Stimulated activated effector memory CD8-positive, alpha-beta T cell treated with anti-CD3 and anti-CD28 coated beads, Interleukin-12 subunit alpha, Interleukin-12 subunit beta, amount 100 ng/mL, for 72 hours (primary cell): ENCODE results near the gene FAM234A.
"Not testable (repeated sequence)": the region's sequence is repeated elsewhere in the genome, so short reads cannot be mapped to it uniquely, and the experiment has no call there.

ENCODE experiments used
- ATAC-seq: fragments of 150-1000 bp; cut with Tn5 transposase; 2 replicates; pipeline ENCODE4 v1.10.0; 2021
- DNase-seq, 2 donors: peaks; one replicate each; pipeline ENCODE4 v3.0.0; 2021 to 2022; ENCODE audit warnings: low spot score in 2 of 2
- H3K27ac Mint-ChIP-seq: one replicate; pipeline ENCODE4 v1.8.0; 2022; ENCODE audit warnings: mild to moderate bottlenecking, mixed read lengths
- H3K36me3 Mint-ChIP-seq: one replicate; pipeline ENCODE4 v1.8.0; 2022; ENCODE audit warnings: mild to moderate bottlenecking, mixed read lengths
- H3K4me1 Mint-ChIP-seq: one replicate; pipeline ENCODE4 v1.8.0; 2022; ENCODE audit warnings: mixed read lengths
- H3K4me3 Mint-ChIP-seq: one replicate; pipeline ENCODE4 v1.8.0; 2022; ENCODE audit warnings: mild to moderate bottlenecking, mixed read lengths
- H3K9me3 Mint-ChIP-seq: one replicate; pipeline ENCODE4 v1.8.0; 2022; ENCODE audit warnings: mixed read lengths

The FAM234A gene

DNA sequence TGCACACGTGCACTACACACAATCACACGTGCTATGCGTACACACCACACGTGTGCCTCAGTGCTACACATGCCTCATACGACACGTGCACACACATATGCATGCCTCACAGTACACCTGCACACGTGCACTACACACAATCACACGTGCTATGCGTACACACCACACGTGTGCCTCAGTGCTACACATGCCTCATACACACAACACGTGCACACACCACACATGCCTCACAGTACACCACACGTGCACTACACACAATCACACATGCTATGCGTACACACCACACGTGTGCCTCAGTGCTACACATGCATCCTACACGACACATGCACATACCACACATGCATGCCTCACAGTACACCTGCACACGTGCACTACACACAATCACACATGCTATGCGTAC lies 32.9 kb downstream of the FAM234A start:
- H3K36me3 Mint-ChIP-seq, DNase-seq, H3K9me3 Mint-ChIP-seq, ATAC-seq, H3K4me3 Mint-ChIP-seq, H3K27ac Mint-ChIP-seq: not testable (repeated sequence)
- H3K4me1 Mint-ChIP-seq = peaks cover 12% of the 10 kb centered on the region

- H3K36me3 Mint-ChIP-seq = no peaks in the 10 kb centered on the region
- DNase-seq (no peak), ATAC-seq (no peak)
- H3K4me1 Mint-ChIP-seq = peaks cover 12% of the 10 kb centered on the region
- H3K27ac Mint-ChIP-seq = no peak overlapping the region
- H3K9me3 Mint-ChIP-seq = no peaks in the 10 kb centered on the region
- H3K4me3 Mint-ChIP-seq = no peak overlapping the region
Observed at GRCh38 chr16:268141-269053, 33.8 kb downstream of the FAM234A start.

GRCh38 chr16:269061-269796 lies 34.6 kb downstream of the FAM234A start:
- H3K4me3 Mint-ChIP-seq = no peak overlapping the region
- ATAC-seq = no peak
- peaks cover 12% of the 10 kb centered on the region for H3K4me1 Mint-ChIP-seq

GRCh38 chr16:270381-271255 lies 36.0 kb downstream of the FAM234A start:
- ATAC-seq (no peak), DNase-seq (no peak)
- peaks cover 11% of the 10 kb centered on the region for H3K4me1 Mint-ChIP-seq
- no peak overlapping the region for H3K27ac Mint-ChIP-seq
- no peak overlapping the region for H3K4me3 Mint-ChIP-seq
- no peaks in the 10 kb centered on the region for H3K36me3 Mint-ChIP-seq
- no peaks in the 10 kb centered on the region for H3K9me3 Mint-ChIP-seq

More at GRCh38 chr16:269061-269796, 34.6 kb downstream of the FAM234A start:
- no peak for DNase-seq
- H3K36me3 Mint-ChIP-seq = no peaks in the 10 kb centered on the region
- H3K9me3 Mint-ChIP-seq = no peaks in the 10 kb centered on the region
- no peak overlapping the region for H3K27ac Mint-ChIP-seq

DNA sequence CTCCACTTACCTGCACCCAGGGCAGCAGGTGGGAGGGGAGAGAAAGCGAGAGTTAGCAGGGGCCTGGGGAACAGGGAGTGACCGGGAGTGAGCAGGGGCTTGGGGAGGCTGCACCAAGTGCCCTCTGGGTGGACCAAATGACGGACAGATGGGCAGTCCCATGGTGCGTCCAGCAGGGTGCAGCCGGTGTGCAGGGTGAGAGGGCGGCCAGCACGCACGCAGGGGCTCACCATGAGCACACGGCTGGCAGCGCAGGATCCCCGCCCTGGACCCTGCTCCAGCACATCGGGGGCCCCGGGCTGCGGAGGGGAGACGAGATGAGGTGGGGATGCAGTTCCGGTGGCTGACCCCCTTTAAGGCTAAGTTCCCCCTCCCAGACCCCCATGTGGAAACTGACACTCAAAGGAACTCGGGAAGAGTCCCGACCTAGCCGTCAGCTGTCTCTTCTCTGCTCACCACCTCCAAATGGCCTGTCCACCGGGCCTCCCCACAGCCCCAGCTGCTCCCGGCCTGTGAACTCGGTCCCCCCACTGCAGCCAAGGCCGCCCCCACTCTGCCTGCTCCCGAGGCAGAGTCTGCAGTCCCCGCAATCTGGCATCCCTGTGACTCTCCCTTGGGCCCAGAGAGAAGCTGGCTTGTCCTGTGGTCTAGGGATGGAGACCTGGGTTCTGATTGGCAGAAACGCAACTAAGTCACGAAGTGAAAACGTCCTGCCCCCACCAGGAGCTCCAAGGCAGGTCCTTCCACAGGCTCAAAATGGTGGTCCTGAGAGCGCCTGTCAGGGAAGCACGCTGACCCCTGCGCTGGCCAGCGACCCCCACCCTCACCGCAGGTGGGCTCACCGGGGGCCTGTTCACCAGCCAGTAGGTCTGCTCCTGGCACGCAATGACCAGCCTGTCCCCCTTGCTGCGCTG lies 38.3 kb downstream of the FAM234A start:
- H3K36me3 Mint-ChIP-seq = no peaks in the 10 kb centered on the region
- ATAC-seq (no peak), DNase-seq (no peak)
- H3K4me3 Mint-ChIP-seq = no peak overlapping the region
- H3K4me1 Mint-ChIP-seq = peaks cover 5% of the 10 kb centered on the region
- H3K27ac Mint-ChIP-seq = no peak overlapping the region
- no peaks in the 10 kb centered on the region for H3K9me3 Mint-ChIP-seq

GRCh38 chr16:273547-274421 lies 39.2 kb downstream of the FAM234A start:
- peaks cover 3% of the 10 kb centered on the region for H3K4me1 Mint-ChIP-seq
- ATAC-seq (no peak), DNase-seq (no peak)
- H3K36me3 Mint-ChIP-seq = no peaks in the 10 kb centered on the region
- no peak overlapping the region for H3K4me3 Mint-ChIP-seq
- H3K9me3 Mint-ChIP-seq = no peaks in the 10 kb centered on the region
- no peak overlapping the region for H3K27ac Mint-ChIP-seq

DNA sequence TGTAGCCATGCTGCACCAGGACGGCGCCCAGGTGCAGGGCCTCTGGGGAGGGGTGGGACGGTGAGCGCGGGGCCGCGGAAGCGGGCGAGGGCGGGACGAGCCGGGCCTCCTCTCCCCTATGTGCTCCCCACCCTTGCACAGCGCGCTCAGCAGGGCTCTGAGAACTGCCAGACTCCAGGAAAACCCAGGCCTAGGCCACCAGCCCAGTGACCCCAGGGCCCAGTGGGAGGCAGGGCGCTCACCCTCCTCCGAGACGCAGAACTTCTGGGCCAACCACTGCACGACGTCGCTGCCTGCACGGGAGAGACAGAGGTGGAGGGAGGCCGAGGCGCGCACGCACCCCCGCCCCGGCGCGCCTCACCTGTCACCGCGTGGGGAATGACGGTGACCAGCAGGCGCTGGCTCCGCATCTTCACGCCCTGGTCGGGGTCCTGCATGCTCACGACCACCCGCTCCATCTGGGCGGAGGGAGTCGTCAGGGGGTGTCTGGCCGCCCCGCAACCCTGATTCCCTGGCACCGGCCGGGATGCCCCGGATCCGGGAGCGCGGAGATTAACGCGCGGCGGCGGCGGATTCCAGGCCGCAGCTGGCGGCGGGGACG lies 40.5 kb downstream of the FAM234A start:
- H3K27ac Mint-ChIP-seq = no peak overlapping the region
- DNase-seq = no peak
- H3K4me1 Mint-ChIP-seq = peaks cover 10% of the 10 kb centered on the region
- ATAC-seq = peak; percentile 31
- no peaks in the 10 kb centered on the region for H3K9me3 Mint-ChIP-seq
- peak overlapping the region; percentile 24 for H3K4me3 Mint-ChIP-seq
- no peaks in the 10 kb centered on the region for H3K36me3 Mint-ChIP-seq

DNA sequence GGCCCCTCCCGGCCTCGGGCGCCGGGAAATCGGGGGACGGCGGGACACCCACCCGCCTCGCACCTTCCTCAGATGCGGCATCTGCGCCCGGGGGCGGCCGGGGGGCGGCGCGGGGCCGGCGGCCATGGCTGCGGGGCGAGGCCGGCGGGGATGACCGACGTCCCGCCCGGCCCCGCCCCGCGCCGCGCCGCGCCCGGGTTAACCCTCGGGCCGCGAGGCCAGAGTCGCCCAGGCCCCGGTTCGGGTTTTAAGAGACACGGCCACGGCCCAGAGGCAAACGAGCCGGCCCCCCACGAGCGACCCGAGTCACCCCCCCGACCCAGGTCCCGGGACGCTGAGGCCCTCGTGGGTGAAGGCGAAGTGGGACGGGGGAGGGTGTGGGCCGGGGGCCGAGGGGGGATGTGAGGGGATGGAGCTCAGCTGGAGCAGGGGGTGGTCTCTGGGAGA lies 41.2 kb downstream of the FAM234A start, which contains the start of gene RGS11:
Gene RGS11, minus strand, starts transcription at position 159 of the 447 bp plus-strand sequence. Its CDS starts 33 bp downstream, at position 126.
- peaks cover 10% of the 10 kb centered on the region for H3K4me1 Mint-ChIP-seq
- H3K27ac Mint-ChIP-seq = no peak within 1 kb of the TSS
- H3K4me3 Mint-ChIP-seq = peak within 1 kb of the TSS; percentile 36
- no peaks in the 10 kb centered on the region for H3K36me3 Mint-ChIP-seq
- ATAC-seq = no peak
- H3K9me3 Mint-ChIP-seq = no peaks in the 10 kb centered on the region
- DNase-seq = no peak

DNA sequence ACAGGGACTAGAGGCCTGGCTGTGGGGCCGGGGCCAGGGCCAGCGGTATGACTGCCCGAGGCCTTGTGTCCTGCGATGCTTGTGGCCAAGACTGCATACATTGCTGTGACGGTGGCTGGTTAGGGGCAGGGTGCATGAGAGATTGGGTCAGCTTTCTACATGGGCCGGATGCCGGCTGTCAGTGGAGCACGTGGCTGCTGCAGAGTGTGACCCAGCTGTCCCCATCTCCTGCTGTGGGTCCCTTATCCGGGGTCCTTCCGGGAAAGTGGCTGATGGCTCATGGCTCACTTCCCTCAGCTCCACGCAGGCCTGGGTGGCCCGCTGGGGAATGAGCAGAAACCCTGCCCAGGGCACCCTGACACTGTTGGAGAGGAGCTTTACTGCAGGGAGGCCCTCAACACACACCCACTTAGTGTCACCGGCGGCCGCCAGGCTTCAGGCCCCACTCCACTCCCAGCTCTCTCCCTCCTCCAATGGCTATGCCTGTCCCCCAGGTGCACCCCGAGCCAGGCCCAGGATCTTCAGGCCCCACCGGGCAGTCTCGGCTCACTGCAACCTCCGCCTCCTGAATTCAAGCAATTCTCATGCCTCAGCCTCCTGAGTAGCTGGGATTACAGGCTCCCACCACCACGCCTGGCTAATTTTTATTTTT lies 41.9 kb downstream of the FAM234A start:
- H3K27ac Mint-ChIP-seq = no peak overlapping the region
- no peaks in the 10 kb centered on the region for H3K36me3 Mint-ChIP-seq
- ATAC-seq (no peak), DNase-seq (no peak)
- H3K9me3 Mint-ChIP-seq = no peaks in the 10 kb centered on the region
- peak overlapping the region; percentile 36 for H3K4me3 Mint-ChIP-seq
- H3K4me1 Mint-ChIP-seq = peaks cover 10% of the 10 kb centered on the region

DNA sequence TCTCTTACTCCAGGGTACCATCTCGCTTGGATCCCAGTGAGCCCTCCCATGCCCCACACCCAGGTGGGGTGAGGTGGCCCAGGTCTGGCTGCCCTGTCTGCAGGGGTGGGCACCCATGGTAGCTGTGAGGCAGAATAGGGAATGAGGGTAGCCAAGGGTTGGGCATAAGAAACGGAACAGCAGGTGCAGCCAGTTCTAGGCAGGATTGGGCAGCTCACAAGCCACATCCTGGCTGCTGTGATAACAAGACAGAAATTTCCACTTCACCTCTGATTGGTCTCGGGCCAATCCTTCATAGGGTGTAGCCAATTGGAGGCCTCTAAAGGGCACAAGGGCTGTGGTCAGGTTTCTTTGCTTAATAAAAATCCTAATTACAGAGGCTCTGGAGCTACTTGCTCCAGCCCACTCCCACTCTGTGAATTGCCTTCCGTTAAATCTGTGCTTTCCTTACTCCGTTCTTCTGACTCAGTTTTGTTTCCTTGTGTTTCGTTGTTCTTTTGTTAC lies 44.3 kb downstream of the FAM234A start:
- Mint-ChIP-seq H3K4me1 (peaks cover 10% of the 10 kb centered on the region), H3K27ac (no peak overlapping the region), H3K4me3 (no peak overlapping the region), H3K36me3 (no peaks in the 10 kb centered on the region), H3K9me3 (no peaks in the 10 kb centered on the region)
- ATAC-seq (peak; percentile 62), DNase-seq (no peak)

GRCh38 chr16:279531-279930 lies 44.9 kb downstream of the FAM234A start:
- no peak overlapping the region for H3K27ac Mint-ChIP-seq
- H3K4me3 Mint-ChIP-seq = no peak overlapping the region
- H3K9me3 Mint-ChIP-seq = no peaks in the 10 kb centered on the region

DNA sequence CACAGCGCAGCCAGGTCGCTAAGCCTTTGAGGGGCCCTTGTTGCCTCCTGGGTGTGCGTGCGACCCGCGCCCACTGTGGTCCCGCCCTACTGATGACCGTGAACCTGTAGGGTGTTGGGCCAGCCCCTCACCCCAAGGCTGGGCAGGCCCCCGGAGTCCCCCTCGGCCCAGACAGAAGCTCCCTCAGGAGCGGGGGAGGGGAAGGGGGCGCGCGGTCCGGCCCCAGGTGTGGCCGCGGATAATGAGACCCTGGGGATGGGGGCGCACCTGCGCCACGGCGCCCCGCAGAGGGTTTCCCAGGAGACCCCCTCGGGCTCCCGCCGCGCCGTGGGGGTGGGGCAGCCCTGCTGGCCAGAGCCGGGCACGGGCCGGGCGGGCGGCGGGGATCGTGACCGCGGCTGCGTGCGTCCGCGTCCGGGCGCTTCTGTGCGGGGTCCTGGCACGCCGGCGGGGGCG lies 45.4 kb downstream of the FAM234A start:
- ATAC-seq = no peak
- Mint-ChIP-seq H3K36me3 (no peaks in the 10 kb centered on the region), H3K27ac (no peak overlapping the region), H3K9me3 (no peaks in the 10 kb centered on the region), H3K4me3 (no peak overlapping the region), H3K4me1 (peaks cover 10% of the 10 kb centered on the region)
- DNase-seq = no peak

More at GRCh38 chr16:279531-279930, 44.9 kb downstream of the FAM234A start:
- DNase-seq (no peak), ATAC-seq (no peak)
- peaks cover 10% of the 10 kb centered on the region for H3K4me1 Mint-ChIP-seq
- H3K36me3 Mint-ChIP-seq = no peaks in the 10 kb centered on the region
